NCI-H2029 (cell line): ENCODE measurements around the gene TENM4.
"Not testable (repeated sequence)": the region's sequence is repeated elsewhere in the genome, so short reads cannot be mapped to it uniquely, and the experiment has no call there.

ENCODE experiments used
- DNase-seq: peaks from one replicate; lab custom pipeline; 2025; lab: John Stamatoyannopoulos, UW

TENM4 gene

GRCh38 chr11:78637527-78637926 lies 803.3 kb downstream of the TENM4 start:
- not testable (repeated sequence) for DNase-seq

- no peak for DNase-seq
Measured at GRCh38 chr11:78635814-78636506, 804.9 kb downstream of the TENM4 start.

- no peak for DNase-seq
Measured at GRCh38 chr11:78633516-78634310, 807.1 kb downstream of the TENM4 start.

GRCh38 chr11:78630561-78631303 lies 810.1 kb downstream of the TENM4 start:
- DNase-seq: no peak

- no peak for DNase-seq
Measured at GRCh38 chr11:78630155-78630554, 810.7 kb downstream of the TENM4 start.

GRCh38 chr11:78622666-78623065 lies 818.2 kb downstream of the TENM4 start:
- DNase-seq: no peak

GRCh38 chr11:78620159-78620558 lies 820.7 kb downstream of the TENM4 start:
- no peak for DNase-seq

GRCh38 chr11:78615724-78616123 lies 825.1 kb downstream of the TENM4 start:
- DNase-seq: no peak

GRCh38 chr11:78613378-78613813 lies 827.4 kb downstream of the TENM4 start:
- no peak for DNase-seq

- DNase-seq: no peak
Measured at GRCh38 chr11:78612721-78613377, 828.0 kb downstream of the TENM4 start.

- not testable (repeated sequence) for DNase-seq
Measured at GRCh38 chr11:78609321-78609720, 831.5 kb downstream of the TENM4 start.

GRCh38 chr11:78607696-78608095 lies 833.1 kb downstream of the TENM4 start:
- DNase-seq: no peak

GRCh38 chr11:78606667-78607066 lies 834.2 kb downstream of the TENM4 start:
- DNase-seq: no peak

GRCh38 chr11:78605296-78605695 lies 835.5 kb downstream of the TENM4 start:
- no peak for DNase-seq

- DNase-seq: no peak
Measured at GRCh38 chr11:78603792-78604191, 837.0 kb downstream of the TENM4 start.
